K562 (cell line): ENCODE results near the gene CBX1. TPM values are rescaled to one million over a fixed set of nuclear protein-coding genes. Genes with fewer than 3 reads are reported as not detected.

Source experiments
- BHLHE40 ChIP-seq: IDR thresholded peaks from 2 replicates; pipeline ENCODE4 v1.6.1; 2011; ENCODE audit warnings: low read length, improper control_type of control experiment
- CEBPB ChIP-seq: fragments of 450-650 bp; IDR thresholded peaks from 2 replicates; pipeline ENCODE4 v1.6.1; 2016; ENCODE audit warnings: missing genetic modification characterization, missing compliant biosample characterization
- DMBX1 ChIP-seq: fragments of 250-450 bp; sonication (Bioruptor Pico); IDR thresholded peaks from 2 replicates; pipeline ENCODE4 v1.8.0; 2022; ENCODE audit warnings: inconsistent platforms, mild to moderate bottlenecking, moderate library complexity, borderline replicate concordance
- FOXK2 ChIP-seq, 2 experiments: fragments of 450-650 bp; IDR thresholded peaks in 1 of 2; conservative IDR thresholded peaks in 1 of 2; 2 replicates each; pipeline ENCODE4 v1.6.1; 2016; ENCODE audit warnings: low read depth in 2 of 2, mild to moderate bottlenecking in 1 of 2
- PTTG1 ChIP-seq: fragments of 450-650 bp; IDR thresholded peaks from 2 replicates; pipeline ENCODE4 v1.6.1; 2016; ENCODE audit warnings: low read depth, mild to moderate bottlenecking, missing genetic modification characterization, missing compliant biosample characterization
- RBM25 ChIP-seq: fragments of 200-400 bp; formaldehyde crosslinking; IDR thresholded peaks from 2 replicates; pipeline ENCODE4 v1.6.1; 2018; ENCODE audit warnings: low read length, low read depth, moderate library complexity; ENCODE audit not compliant: severe bottlenecking
- SFPQ ChIP-seq: fragments of 200-400 bp; formaldehyde crosslinking; IDR thresholded peaks from 2 replicates; pipeline ENCODE4 v1.6.1; 2017; ENCODE audit warnings: mild to moderate bottlenecking, low read depth, low read length, moderate library complexity
- TEAD1 ChIP-seq, 2 experiments: fragments of 450-650 bp in 1 of 2; sonication (generic) in 1 of 2; formaldehyde crosslinking; IDR thresholded peaks; 2 replicates each; pipeline versions ENCODE4 v1.4.0 to v1.8.0; 2020 to 2022; ENCODE audit warnings: mild to moderate bottlenecking in 2 of 2, missing genetic modification reagents in 1 of 2
- THAP7 ChIP-seq: fragments of 250-450 bp; sonication (Bioruptor Pico); IDR thresholded peaks from 2 replicates; pipeline ENCODE4 v1.5.0; 2021
- WHSC1 ChIP-seq: IDR thresholded peaks from one replicate; pipeline ENCODE4 v1.6.1; 2012; ENCODE audit warnings: low read length, control low read depth, inconsistent platforms
- ZC3H8 ChIP-seq: fragments of 450-650 bp; IDR thresholded peaks from 2 replicates; pipeline ENCODE4 v1.6.1; 2017
- ZNF347 ChIP-seq: fragments of 450-650 bp; formaldehyde crosslinking; IDR thresholded peaks from 2 replicates; pipeline ENCODE4 v1.4.0; 2020; ENCODE audit warnings: low read depth, mild to moderate bottlenecking, moderate library complexity
- ZNF586 ChIP-seq: fragments of 450-650 bp; formaldehyde crosslinking; conservative IDR thresholded peaks from 2 replicates; pipeline ENCODE4 v1.4.0; 2020; ENCODE audit warnings: mild to moderate bottlenecking, moderate library complexity
- ZZZ3 ChIP-seq: fragments of 450-650 bp; IDR thresholded peaks from 2 replicates; pipeline ENCODE4 v1.6.1; 2016; ENCODE audit warnings: antibody characterized with exemption, mild to moderate bottlenecking, moderate library complexity
- polyA plus RNA-seq, 8 experiments: library from polyadenylated mRNA; depleted of rRNA in 4 of 8; stranded (reverse) in 5 of 8; unstranded in 3 of 8; fragments of >200 nt; fragmentation: Nextera tagmentation in 2 of 8; fragmentation: Illumina TruSeq in 1 of 8; extraction: Ambion mirVana in 2 of 8; extraction: Trizol in 1 of 8; gene quantifications; 2 replicates each; pipeline versions ENCODE4 v1.2.1 to v1.2.3, GENCODE V29; 2011 to 2014; ENCODE audit warnings: inconsistent platforms in 1 of 8, missing spikeins in 1 of 8
- total RNA-seq, 7 experiments: library from RNA; depleted of rRNA in 6 of 7; stranded (reverse); fragments of >200 nt in 6 of 7; fragmentation: Illumina TruSeq in 2 of 7; extraction: Trizol in 2 of 7; gene quantifications; 2 replicates each; pipeline versions ENCODE4 v1.2.1 to v1.2.3, GENCODE V29; 2011 to 2021; ENCODE audit warnings: low replicate concordance in 1 of 7
- TF ChIP-seq, protein P1 (sequence below): IDR thresholded peaks from 2 replicates; pipeline ENCODE4 v1.6.1; 2012; ENCODE audit warnings: low read depth, low read length, improper control_type of control experiment, borderline replicate concordance
- TF ChIP-seq, protein P2 (sequence below): fragments of 450-650 bp; IDR thresholded peaks from 2 replicates; pipeline ENCODE4 v1.6.1; 2017; ENCODE audit warnings: antibody characterized with exemption, mild to moderate bottlenecking
- TF ChIP-seq, protein P3 (sequence below): fragments of 450-650 bp; IDR thresholded peaks from 2 replicates; pipeline ENCODE4 v1.7.0; 2016; ENCODE audit warnings: borderline replicate concordance

CBX1 gene
- total and polyA plus RNA-seq, 9 of the 15 experiments (the other 6 are each of a cell fraction or from before 2014, with no cell fraction given), result 10.6 to 95.7 (median 52.7) TPM

DNA sequence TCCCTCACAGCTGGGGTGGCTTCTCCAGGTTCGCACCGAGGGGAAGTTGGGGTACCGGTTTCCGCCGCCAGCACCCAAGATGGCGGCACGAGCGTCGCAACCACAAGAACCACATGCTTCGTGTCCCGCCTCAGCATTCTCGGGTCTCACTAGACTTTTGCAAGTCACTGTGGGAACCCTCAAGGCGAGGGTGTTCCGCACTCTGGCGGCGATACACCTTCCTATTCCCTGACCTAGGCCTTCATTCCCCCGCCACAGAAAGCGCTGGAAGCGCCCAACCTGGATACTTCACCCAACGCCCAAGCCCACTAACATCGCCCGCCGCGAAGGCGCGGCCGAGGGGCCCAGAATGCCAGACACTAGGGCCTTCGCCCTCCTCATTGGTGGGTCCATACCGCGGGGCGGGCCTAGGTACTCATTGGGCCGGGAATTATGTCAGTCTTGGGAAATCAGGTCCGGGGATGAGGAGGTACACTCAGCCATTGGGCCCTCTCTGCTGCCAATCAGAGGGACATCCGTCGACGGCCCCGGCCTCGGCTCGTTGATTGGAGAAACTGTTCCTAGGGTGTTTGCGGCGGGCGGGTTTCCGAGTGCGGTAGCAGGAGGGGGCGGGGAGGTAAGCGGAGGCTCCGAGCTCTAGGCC lies 53.4 kb downstream of the CBX1 start, which contains the start of gene NFE2L1 (continued):
- TF ChIP-seq TEAD1 (CRISPR knock-in tag; IDR thresholded peaks at IDR 0.05) (peak; percentile 70 to 92; a peak in 3 of 4 replicates), RBM25 (peak; percentile 87), ZC3H8 (no peak), PTTG1 (tag) (no peak), CEBPB (tag) (no peak; the same call in 1 of the 2 replicates), ZNF347 (CRISPR knock-in tag) (no peak), FOXK2 (conservative IDR thresholded peaks at IDR 0.05 in 1 of 2, IDR thresholded peaks at IDR 0.05 in 1 of 2; ENCODE audit: low read depth in 2 of 2) (peak; percentile 49 to 60; a peak in 1 of 4 replicates), THAP7 (CRISPR knock-in tag) (peak; percentile 67), ZZZ3 (no peak), BHLHE40 (no peak), SFPQ (no peak), ZNF586 (CRISPR knock-in tag) (no peak), DMBX1 (CRISPR knock-in tag) (peak; percentile 87), WHSC1 (no peak)
- TF ChIP-seq, protein P1, sequence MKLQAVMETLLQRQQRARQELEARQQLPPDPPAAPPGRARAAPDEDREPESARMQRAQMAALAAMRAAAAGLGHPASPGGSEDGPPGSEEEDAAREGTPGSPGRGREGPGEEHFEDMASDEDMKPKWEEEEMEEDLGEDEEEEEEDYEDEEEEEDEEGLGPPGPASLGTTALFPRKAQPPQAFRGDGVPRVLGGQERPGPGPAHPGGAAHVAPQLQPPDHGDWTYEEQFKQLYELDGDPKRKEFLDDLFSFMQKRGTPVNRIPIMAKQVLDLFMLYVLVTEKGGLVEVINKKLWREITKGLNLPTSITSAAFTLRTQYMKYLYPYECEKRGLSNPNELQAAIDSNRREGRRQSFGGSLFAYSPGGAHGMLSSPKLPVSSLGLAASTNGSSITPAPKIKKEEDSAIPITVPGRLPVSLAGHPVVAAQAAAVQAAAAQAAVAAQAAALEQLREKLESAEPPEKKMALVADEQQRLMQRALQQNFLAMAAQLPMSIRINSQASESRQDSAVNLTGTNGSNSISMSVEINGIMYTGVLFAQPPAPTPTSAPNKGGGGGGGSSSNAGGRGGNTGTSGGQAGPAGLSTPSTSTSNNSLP, result peak; percentile 80; the same call in 1 of the 2 replicates
- TF ChIP-seq, protein P2, sequence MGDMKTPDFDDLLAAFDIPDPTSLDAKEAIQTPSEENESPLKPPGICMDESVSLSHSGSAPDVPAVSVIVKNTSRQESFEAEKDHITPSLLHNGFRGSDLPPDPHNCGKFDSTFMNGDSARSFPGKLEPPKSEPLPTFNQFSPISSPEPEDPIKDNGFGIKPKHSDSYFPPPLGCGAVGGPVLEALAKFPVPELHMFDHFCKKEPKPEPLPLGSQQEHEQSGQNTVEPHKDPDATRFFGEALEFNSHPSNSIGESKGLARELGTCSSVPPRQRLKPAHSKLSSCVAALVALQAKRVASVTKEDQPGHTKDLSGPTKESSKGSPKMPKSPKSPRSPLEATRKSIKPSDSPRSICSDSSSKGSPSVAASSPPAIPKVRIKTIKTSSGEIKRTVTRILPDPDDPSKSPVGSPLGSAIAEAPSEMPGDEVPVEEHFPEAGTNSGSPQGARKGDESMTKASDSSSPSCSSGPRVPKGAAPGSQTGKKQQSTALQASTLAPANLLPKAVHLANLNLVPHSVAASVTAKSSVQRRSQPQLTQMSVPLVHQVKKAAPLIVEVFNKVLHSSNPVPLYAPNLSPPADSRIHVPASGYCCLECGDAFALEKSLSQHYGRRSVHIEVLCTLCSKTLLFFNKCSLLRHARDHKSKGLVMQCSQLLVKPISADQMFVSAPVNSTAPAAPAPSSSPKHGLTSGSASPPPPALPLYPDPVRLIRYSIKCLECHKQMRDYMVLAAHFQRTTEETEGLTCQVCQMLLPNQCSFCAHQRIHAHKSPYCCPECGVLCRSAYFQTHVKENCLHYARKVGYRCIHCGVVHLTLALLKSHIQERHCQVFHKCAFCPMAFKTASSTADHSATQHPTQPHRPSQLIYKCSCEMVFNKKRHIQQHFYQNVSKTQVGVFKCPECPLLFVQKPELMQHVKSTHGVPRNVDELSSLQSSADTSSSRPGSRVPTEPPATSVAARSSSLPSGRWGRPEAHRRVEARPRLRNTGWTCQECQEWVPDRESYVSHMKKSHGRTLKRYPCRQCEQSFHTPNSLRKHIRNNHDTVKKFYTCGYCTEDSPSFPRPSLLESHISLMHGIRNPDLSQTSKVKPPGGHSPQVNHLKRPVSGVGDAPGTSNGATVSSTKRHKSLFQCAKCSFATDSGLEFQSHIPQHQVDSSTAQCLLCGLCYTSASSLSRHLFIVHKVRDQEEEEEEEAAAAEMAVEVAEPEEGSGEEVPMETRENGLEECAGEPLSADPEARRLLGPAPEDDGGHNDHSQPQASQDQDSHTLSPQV, result peak; percentile 96
- TF ChIP-seq, protein P3, sequence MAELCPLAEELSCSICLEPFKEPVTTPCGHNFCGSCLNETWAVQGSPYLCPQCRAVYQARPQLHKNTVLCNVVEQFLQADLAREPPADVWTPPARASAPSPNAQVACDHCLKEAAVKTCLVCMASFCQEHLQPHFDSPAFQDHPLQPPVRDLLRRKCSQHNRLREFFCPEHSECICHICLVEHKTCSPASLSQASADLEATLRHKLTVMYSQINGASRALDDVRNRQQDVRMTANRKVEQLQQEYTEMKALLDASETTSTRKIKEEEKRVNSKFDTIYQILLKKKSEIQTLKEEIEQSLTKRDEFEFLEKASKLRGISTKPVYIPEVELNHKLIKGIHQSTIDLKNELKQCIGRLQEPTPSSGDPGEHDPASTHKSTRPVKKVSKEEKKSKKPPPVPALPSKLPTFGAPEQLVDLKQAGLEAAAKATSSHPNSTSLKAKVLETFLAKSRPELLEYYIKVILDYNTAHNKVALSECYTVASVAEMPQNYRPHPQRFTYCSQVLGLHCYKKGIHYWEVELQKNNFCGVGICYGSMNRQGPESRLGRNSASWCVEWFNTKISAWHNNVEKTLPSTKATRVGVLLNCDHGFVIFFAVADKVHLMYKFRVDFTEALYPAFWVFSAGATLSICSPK, result no peak; the same call in 1 of the 2 replicates
